Measurements from ENCODE around the gene RNU6-8.

RNU6-8 gene

DNA sequence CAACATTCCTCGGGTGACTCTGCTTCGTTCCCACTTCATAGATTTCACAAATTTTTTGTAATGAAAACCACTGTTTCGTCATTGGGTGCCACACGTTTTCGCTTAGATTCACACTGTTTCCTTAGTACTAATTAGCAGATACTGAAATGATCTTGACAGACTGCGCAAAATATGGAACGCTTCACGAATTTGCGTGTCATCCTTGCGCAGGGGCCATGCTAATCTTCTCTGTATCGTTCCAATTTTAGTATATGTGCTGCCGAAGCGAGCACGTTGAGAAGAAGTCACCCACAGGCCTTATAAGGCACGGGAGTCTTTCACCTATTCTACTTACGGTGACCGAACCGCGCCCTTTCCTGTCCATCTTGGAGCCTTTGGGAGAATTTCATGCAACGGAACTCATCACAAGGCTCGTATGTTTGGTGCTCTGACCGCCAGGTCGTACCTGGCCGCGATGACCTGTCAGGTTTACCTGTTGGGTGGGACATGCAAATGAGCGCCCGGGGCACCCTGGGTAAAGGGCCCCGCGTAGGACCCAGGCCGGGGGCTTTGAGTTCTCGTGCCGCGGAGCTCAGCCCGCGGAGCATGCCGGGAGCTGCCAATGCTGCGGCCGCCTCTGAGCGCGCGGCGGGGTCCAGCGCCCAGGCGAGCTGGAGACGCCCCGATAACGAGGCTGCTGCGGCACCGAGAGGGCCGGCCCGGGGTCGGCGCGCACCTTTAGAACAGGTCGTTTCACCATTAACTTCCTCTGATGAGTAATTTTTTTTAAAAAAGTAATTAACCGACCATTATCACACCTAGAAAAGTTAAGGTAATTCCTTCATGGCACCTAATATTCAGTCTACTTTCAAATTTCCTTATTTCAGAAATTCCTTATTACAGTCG, at the start of gene RNU6-8:
RNU6-8 (minus strand) TSS at position 272 of the 885 bp plus-strand sequence.
- peak; percentile 88 to 91 for DNase-seq

- DNase-seq, result peak; percentile 24 to 65
These were observed 49.1 kb upstream of the RNU6-8 start for GRCh38 chr14:32252030-32252670.

DNA sequence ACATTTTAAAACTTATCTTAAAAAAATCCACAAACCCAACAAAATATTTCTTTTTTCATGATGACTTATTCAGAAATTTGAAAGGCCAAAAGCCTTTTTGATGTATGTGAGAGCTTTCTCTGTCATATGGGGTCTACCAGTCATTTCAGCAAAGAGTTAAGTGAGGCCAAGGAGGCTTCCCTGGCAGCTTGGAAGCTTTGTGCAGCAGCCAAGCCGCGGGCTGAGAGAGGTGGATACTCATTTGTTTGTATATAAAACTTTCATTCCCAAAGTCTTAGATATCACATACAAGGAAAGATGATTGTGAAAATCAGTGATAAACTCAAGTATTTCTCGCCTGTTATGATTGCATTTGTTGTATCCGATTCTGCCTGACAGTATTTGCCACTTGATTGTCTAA, 48.5 kb upstream of the RNU6-8 start:
- no peak for DNase-seq

- no peak for DNase-seq
These were observed 47.6 kb upstream of the RNU6-8 start for GRCh38 chr14:32250681-32251080.

DNA sequence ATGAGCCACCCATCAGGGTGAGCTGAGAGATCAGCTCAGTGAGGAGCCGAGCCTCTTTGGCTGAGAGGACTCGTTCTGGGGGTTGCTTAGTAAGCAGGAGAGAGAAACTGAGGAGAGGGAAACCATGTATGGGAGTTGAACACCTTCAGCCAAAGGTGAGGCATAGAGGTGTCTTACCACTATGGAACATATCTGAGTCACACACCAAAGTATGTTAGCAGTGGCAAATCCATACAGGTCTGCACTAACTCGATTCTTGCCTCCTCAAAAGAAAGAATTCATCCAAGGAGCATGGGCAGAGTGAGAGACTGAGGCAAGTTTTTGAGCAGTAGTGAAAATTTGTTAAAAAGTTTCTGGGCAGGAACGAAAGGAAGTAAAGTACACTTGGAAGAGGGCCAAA, 46.7 kb upstream of the RNU6-8 start:
- DNase-seq, result no peak

- no peak for DNase-seq
These were observed 46.3 kb upstream of the RNU6-8 start for GRCh38 chr14:32249371-32249770.

DNA sequence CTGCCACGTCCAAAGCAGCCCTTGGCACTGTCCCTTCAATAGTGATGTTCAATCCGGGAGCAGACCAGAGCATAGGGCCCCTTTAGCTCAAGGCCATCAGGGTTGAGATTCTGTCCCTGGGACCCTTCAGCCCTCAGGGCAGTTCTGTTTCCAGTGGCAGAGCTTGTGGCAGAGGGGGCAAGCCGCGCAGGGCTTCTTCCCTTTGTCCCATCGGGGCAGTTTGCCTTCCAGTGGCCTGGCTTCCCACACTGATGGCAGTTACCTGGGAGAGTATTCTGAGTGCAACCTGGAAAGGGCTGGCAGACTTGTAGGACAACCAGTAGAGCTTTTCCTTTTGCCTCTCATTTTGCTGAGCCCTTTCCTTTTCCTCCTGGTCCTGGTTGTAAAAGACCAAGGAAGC, 43.7 kb upstream of the RNU6-8 start:
- no peak for DNase-seq

GRCh38 chr14:32244404-32244803, 41.3 kb upstream of the RNU6-8 start:
- no peak for DNase-seq

DNA sequence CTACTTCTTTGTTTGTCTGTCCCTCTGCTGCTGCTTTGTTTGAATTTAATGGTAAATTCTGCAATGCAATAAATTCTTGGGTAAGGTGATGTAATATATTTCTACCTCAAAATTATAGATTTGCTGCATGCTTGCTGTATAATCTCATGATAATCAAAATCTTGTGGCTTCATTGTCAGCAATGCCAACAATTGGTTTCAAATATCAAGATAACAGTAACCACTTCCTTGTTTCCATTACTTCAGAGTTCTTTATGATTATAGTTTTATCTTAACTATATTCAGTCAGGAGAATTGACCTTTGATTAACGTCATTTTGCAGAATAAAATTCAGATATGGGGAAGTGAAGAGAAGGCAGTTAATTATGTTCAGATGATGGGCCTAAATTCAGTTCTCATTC, 30.2 kb upstream of the RNU6-8 start:
- no peak for DNase-seq

DNA sequence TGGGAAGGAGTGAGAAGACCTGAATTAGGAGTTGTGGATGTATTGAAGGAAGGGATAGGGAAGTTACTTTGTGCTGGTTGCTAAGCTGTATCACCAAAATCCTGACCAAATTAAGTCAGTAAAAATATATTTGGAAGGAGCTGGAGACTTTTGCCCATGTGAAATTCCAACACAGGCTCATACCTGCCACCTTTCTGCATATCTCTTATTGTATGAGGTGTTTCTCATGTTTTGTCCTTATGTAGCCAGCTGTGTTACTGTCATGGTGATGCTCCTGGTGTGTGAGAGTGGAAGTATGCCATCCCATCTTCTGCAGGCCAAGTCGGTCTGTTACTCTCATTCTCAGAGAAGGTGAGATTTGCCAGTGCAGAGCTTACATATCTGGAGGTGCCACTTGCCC, 29.4 kb upstream of the RNU6-8 start:
- DNase-seq, result no peak

- DNase-seq, result no peak
These were observed 27.7 kb upstream of the RNU6-8 start for GRCh38 chr14:32230695-32231280.

GRCh38 chr14:32230181-32230580, 27.1 kb upstream of the RNU6-8 start:
- no peak for DNase-seq

- DNase-seq, result no peak
These were observed 23.0 kb upstream of the RNU6-8 start for GRCh38 chr14:32226056-32226455.

DNA sequence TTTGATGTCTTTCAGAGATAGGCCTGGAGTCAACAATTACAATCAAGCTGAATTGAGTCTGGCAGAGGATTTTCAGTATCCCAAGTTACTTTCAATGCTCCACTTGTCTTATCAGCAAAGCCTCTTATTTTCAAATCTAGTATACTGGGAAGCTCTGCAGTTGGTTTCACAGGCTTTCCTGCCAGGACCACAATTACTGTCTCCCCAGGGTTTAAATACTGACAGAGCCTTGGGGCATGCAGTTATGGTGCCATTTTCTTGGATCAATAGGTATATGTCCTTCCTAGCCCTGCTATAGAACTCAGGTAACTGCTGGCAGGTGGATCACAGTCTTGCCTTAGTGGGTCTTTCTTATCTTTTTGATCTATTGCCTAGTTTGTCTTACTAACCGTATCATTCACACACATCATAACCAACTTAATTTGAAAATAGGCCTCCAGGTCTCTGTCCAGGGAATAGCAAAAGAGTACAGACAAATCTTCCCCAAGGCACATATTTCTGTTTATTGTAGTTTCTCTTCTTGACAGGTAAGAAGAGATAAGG, 22.4 kb upstream of the RNU6-8 start:
- DNase-seq, result no peak

DNA sequence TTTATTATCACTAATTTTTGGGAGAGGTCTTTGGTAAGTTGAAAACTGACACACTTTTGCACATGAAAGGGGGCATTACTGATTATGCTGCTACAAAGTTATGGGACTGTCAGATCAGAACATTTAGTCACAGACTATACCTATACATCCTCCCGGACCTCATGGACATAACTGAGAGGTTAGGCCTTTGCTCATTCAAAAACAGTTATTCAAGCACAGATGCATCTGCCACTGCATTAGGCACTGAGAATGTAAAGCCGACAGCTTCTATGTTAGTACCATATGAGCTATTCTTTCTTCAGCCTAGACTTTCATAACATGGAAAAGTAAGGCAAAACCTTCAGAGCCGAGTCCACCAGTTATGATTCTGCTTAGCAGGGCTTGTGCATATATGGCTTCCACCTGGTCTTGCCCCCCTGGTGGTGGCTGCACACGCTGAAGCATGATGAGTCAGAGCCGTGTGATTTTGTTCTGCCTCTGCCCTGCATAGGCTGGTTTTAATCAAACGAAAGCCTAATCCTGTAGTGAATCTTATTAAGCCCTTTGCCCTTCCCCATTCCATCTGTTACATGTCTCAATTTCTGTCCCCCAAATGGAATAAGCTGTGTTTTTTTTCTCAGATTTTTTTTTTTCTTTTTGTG, 21.8 kb upstream of the RNU6-8 start:
- no peak for DNase-seq

DNA sequence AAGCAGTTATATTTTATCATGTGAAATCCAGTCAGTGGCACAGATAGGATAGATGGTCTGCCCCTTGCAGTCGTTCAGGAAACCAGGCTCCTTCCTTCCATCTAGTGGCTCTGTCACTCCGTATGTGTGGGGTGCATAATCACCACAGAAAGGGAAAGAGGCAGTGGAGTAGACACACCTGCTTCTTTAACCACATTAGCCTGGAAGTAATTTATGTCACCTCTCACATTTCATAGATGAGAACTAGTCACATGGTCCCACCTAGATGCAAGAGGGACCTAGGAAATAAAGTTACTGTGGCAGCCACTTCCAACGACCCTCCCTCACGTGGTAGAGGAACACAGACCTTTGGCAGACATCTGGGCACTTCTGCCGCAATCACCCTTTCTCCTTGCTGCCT, 14.2 kb upstream of the RNU6-8 start:
- DNase-seq, result peak in 1 of 2 experiments; percentile 41

DNA sequence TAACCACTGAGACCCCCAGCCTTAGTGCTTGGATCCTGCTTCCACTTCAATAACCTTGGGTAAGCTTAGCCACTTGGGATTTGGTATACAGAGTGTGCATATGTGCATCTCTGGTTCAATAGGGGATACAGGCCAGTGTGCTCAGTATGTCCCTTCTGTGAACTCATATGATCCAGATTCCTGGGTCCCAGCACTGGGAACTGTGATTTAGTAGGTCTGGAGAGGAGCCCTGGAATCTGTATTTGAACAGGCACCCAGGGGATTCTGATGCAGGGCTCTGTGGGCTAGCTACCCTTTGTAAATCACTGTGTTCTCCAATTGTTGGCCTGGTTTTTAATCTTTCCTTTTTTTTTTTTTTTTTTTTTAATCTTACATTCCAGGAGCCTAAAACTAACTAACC, 9.8 kb upstream of the RNU6-8 start:
- no peak for DNase-seq

- DNase-seq, result no peak
These were observed 8.0 kb upstream of the RNU6-8 start for GRCh38 chr14:32211068-32211404.

GRCh38 chr14:32209471-32209870, 6.4 kb upstream of the RNU6-8 start:
- DNase-seq, result no peak

GRCh38 chr14:32208490-32208889, 5.4 kb upstream of the RNU6-8 start:
- no peak for DNase-seq

DNA sequence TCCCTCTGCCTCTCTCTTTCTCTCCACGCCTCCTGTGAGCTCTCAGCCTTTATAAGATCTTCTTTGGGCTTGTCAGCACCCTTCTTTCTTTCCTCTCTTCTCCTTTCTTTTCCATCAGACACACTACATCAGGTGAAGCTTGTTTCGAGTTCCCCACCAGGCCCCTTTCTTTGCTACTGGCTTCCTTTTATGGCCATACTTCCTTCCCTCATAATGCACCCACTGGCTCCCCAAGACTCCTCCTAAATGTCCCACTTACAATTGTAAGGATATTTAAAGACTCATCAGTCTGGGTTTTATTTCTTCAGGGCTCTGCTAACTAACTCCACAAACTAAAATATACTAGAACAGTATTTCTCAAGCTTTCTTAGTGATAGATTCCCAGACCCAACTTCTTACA, 3.5 kb upstream of the RNU6-8 start:
- DNase-seq, result no peak

GRCh38 chr14:32205984-32206383, 2.9 kb upstream of the RNU6-8 start:
- DNase-seq, result no peak

DNA sequence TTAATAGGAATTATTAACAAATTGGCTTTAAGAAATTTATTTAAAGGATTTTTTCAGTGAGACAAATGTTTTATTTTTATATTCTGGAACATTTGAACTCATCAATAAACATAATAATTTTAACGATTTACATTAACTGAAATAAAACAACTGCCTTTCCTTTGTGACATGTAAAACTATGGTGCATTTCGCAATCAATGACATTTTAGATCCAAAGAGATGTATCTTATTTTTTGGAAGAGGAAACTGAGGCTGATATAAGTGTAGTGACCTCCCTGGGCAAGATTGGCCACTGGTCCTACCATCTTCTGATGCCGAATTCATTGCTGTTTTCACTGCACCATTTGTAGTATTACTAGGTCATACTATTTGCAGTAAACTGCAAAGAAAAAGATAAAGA, 2.5 kb upstream of the RNU6-8 start:
- no peak for DNase-seq

Measured in NCI-H187 (cell line).